ENCODE results near the gene CMSS1. TPM values are rescaled to one million over a fixed set of nuclear protein-coding genes. Genes with fewer than 3 reads are reported as not detected.

CMSS1 gene
- polyA plus RNA-seq, 1 of the 3 experiments (the other 2 are of a cell fraction) = 9.1 TPM

GRCh38 chr3:99868311-99868646, 50.6 kb downstream of the CMSS1 start:
- Histone ChIP-seq H2AFZ (ENCODE audit: low read depth) (no peak overlapping the region), H3K4me3 (ENCODE audit: low read depth in 2 of 2, low read length in 1 of 2) (no peak overlapping the region), H3K9ac (no peak overlapping the region), H3K4me1 (ENCODE audit: control insufficient read depth in 1 of 2, insufficient read depth in 2 of 2, low read depth in 1 of 2, low read length in 1 of 2) (peaks cover 0 to 56% of the 10 kb centered on the region in 2 experiments; a peak in 3 of 4 replicates), H3K79me2 (ENCODE audit: insufficient read depth) (peaks cover 98% of the 10 kb centered on the region), H3K27ac (ENCODE audit: low read depth in 2 of 2, low read length in 1 of 2) (no peak overlapping the region), H4K20me1 (ENCODE audit: insufficient read depth) (0 out of 2 replicates have a peak, but pooled peaks cover 7% of the 10 kb centered on the region), H3K9me3 (no peaks in the 10 kb centered on the region), H3F3A (replicated peaks; ENCODE audit: insufficient read depth) (peaks cover 35% of the 10 kb centered on the region), H3K36me3 (replicated peaks in 1 of 2; ENCODE audit: control insufficient read depth in 1 of 2, insufficient read depth in 2 of 2, low read length in 1 of 2) (peaks cover 35 to 64% of the 10 kb centered on the region in 2 experiments), H3K27me3 (ENCODE audit: insufficient read depth) (no peaks in the 10 kb centered on the region), H3K9me2 (no peaks in the 10 kb centered on the region), H3K4me2 (0 out of 2 replicates have a peak overlapping the region, but pooled peaks have one; percentile 5)
- no peak for DNase-seq
- no peak for TF ChIP-seq CTCF (IDR thresholded peaks at IDR 0.05)
- TF ChIP-seq POLR2AphosphoS5 (IDR thresholded peaks at IDR 0.05; ENCODE audit: low read depth, low read length) = peak; percentile 73; the same call in 1 of the 2 replicates
- no peak for TF ChIP-seq FOXM1 (IDR thresholded peaks at IDR 0.05; ENCODE audit: low read depth)
- TF ChIP-seq PBX3 (IDR thresholded peaks at IDR 0.05) = no peak
- TF ChIP-seq TCF12 (IDR thresholded peaks at IDR 0.05) = no peak
- TF ChIP-seq USF2 (IDR thresholded peaks at IDR 0.05; ENCODE audit: borderline replicate concordance, low read depth, low read length) = no peak
- TF ChIP-seq RCOR1 (IDR thresholded peaks at IDR 0.05; ENCODE audit: low read length) = no peak
- no peak for TF ChIP-seq ELF1 (IDR thresholded peaks at IDR 0.05)
- no peak for TF ChIP-seq SMC3 (IDR thresholded peaks at IDR 0.05; ENCODE audit: low read depth, low read length)
- TF ChIP-seq REST (IDR thresholded peaks at IDR 0.05; ENCODE audit: low read depth, low read length) = no peak
- TF ChIP-seq IRF3 (IDR thresholded peaks at IDR 0.05; ENCODE audit: low read depth, low read length) = no peak
- peak; percentile 89 for TF ChIP-seq NFIC (IDR thresholded peaks at IDR 0.05; ENCODE audit: borderline replicate concordance)
- no peak for TF ChIP-seq EP300 (IDR thresholded peaks at IDR 0.05; ENCODE audit: borderline replicate concordance in 1 of 2, low read depth in 1 of 2, low read length in 1 of 2)
- CTCF ChIA-PET = interaction anchor here (1.4 to 1.5 kb wide), 2 partner anchors 10 to 25 kb away, joined by 4 to 6 read pairs; no protein-coding TSS in a partner anchor
- POLR2A ChIA-PET = no interaction called here
- WGBS (ENCODE audit: low lambda C conversion rate) = 25% methylated on average over 1 of the region's 1 CpG

All from SK-N-SH (cell line).